ENCODE measurements around the gene CETP. TPM values are rescaled to one million over a fixed set of nuclear protein-coding genes. Genes with fewer than 3 reads are reported as not detected.

The CETP gene, protein sequence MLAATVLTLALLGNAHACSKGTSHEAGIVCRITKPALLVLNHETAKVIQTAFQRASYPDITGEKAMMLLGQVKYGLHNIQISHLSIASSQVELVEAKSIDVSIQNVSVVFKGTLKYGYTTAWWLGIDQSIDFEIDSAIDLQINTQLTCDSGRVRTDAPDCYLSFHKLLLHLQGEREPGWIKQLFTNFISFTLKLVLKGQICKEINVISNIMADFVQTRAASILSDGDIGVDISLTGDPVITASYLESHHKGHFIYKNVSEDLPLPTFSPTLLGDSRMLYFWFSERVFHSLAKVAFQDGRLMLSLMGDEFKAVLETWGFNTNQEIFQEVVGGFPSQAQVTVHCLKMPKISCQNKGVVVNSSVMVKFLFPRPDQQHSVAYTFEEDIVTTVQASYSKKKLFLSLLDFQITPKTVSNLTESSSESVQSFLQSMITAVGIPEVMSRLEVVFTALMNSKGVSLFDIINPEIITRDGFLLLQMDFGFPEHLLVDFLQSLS
- polyA plus RNA-seq (2013, experiment 1 of 2; ENCODE audit: insufficient read length) = 0.21 TPM
- polyA plus RNA-seq (2013, experiment 2 of 2; ENCODE audit: insufficient read length) = 0.12 TPM

DNA sequence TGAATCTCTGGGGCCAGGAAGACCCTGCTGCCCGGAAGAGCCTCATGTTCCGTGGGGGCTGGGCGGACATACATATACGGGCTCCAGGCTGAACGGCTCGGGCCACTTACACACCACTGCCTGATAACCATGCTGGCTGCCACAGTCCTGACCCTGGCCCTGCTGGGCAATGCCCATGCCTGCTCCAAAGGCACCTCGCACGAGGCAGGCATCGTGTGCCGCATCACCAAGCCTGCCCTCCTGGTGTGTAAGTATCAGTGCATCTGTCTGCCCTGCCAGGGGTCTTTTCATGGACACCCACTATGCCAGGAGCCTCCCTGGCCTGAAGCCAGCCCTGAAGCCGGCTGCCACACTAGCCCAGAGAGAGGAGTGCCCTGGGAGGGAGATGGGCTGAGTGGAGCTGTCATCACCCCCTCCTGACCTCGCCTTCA is at the start of gene CETP:
TSS of gene CETP (plus strand) at position 100 of the 431 bp plus-strand sequence. CDS start at position 130, 30 bp downstream.
- no peak for DNase-seq

DNA sequence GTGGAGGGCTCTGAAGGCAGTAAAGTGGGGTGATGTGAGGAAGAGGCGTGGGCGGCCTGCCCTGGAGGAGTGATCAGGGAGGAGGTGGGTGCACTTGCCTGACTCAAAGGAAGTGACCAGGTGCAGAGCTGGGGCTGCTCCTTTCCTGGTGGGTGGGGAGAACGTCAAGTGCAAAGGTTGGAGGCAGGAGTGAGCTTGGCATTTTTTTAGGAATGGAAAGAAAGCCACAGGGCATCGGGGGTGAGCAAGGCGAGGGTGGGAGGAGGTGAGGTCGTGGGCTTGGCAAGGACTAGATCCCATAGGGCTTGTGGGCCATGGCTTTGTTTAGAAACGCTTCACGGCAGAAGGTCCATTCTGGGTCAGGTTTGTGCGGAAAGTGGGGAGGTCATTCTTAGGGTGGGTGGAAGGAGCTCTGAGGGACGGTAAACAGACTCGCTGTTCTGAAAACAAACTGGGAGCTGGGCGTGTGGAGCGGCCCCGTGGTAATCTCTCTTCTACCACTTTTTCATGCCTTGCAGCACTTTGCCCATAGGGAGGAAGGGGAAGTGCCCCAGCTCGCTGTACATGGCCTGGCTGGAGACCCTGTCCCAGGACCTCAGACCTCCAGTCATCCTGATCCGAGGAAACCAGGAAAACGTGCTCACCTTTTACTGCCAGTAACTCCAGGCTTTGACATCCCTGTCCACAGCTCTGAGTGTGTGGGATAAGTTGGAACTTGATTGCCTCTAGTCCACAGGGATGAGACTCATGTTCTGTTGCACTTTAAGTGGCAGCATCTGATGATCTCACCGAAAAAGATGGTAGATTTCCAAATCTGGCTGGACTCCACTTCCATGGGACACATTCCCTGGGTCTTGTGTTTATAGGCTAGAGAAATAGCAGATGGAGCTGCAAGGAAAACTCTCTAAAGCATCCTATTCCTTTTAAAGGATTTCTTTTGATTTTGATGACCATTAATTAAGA is 48.7 kb upstream of the CETP start:
- DNase-seq = peak; percentile 64

DNA sequence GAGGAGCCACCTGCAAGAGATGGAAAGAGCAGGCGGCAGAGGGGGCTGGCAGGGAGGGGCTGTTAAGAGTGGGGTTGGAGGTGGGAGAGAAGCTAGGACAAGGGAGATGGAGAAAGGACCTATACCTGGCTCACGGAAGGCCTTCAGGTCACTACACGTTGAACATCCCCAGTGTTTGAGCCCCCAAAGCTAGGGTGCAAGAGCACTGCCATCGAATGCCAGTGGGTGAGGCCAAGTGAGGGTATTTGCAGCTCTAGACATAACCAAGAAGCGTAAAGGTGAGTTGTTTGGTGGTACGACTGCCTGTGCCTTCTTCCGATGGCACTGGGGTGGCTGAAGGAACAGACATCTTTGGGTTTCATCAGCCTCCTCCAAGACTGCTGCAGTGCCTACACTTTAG is 46.9 kb upstream of the CETP start:
- DNase-seq = no peak

DNA sequence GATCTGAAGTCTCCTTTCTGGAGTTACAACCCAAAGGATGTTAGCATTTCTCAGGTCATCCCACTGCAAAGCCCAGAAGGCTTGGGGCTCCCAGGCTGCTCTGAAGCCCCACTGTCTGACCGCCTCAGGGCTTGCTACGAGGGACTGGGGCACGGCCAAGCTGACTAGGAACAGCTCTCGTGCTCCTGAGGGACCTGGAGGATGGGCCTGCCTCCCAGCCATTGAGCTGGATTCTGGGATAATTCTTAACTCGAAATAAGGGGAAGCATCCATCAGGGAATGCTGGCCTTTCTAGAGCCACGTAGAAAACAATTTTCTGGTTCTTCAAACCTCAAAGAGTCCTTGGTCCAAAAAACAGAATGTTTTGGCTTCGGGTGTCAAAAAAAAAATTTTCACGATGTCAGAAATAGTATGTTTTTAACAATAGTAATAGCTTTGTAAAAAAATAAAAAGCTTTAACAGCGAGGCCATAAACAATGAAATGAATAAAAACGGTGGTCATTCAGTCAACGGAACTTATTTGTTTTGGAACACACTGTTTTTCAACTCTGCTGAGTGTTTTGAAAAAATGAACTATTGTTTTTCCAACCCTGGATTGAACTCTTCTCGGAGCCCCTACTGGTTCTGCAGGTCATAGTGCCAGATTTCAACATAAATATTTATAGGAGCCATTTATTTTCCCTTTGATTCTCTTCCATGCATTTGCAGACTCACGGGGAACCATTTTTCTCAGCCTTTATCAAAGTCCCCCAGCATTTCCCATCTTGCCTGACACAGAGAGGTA is 46.2 kb upstream of the CETP start:
- DNase-seq = no peak

DNA sequence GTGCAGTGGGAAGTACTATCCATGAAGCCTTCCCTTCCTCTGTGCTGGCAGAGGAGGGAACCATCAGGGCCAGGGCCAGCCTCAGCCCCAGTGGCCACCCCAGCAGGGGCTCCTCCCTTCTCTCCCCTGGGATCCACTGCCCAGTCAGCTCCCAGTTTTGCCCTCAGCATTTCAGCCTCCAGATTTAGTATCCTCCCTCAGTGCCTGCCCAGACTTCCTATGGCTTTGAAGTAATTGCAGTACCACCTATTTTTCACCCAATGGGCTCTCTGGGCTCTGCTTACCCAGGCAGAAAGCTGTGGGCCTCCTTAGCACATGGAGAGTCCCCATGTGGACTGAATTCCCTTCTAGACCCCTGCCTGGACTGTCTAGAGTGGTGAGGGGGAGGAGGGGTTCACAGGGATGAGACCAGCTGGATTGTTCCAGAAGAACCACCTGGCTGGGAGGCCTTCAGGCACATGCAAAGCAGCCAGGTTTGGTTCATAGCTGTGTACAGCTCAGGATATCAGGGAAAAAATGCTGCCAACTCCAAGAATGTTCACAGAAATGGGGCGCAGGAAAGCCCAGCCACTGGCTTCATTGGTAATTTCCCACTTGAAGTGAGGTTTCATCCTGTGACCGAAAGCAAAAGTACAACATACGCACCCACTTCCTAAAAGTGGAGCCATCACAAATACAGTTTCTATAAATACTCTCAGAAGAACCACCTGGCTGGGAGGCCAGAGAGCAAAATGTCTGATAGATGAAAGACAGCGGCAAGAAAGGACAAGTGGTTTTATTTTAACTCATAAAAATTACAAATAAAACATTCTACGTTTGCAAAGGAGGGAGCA is 45.0 kb upstream of the CETP start:
- no peak for DNase-seq

DNA sequence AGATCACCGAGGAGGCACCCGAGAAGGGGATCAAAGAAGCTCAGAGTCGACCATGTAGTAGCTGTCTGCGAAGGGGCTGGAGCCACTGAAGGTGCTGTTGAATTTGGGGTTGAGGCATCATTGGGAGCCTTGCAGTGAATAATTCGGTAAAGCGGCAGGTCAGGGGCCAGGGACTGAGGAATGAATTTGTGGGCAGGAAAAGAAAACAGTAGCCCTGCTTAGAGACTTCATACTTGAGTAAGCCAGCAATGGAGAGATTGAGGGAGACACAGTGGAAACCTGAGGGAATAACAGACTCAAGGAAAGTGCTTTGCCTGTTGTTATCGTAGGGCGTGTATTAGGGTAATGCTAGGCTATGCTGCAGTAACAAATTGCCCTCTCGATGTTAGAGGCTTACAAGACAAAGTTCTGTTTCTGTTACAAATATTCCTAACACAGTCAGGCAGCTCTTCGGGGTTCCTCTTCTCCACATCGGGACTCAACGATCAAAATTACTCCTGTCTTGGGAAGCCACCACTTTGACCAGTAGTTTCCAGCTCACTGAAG is 43.2 kb upstream of the CETP start:
- DNase-seq = no peak

DNA sequence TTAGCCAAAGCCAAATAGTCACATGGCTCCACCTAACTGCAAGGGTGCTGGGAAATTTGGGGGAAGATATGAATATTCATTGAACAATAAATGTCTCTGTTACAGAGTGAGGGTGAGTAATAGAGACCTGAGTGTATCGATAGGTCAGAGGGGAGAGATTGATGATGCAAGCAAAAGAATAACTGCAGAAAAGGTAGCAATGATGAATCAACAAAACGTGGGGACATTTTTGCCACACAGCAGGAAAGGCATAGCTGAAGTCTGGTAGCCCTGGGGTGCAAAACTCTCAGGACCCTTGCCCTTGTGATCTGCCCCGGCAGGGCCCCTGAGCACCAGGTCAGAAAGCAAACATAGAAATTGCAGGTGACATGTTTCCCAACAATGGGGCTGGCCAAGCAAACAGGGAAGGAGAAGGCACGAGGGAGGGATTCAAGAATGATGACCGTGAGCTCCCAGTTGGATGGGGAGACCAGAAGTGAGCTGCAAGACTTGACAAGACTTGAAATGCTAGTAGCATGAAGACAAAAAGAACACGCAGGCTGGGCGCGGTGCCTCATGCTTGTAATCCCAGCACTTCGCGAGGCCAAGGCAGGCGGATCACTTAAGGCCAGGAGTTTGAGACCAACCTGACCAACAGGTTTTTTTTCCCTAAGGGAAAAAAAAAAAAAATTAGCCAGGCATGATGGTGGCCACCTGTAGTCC is 42.5 kb upstream of the CETP start:
- DNase-seq = no peak

DNA sequence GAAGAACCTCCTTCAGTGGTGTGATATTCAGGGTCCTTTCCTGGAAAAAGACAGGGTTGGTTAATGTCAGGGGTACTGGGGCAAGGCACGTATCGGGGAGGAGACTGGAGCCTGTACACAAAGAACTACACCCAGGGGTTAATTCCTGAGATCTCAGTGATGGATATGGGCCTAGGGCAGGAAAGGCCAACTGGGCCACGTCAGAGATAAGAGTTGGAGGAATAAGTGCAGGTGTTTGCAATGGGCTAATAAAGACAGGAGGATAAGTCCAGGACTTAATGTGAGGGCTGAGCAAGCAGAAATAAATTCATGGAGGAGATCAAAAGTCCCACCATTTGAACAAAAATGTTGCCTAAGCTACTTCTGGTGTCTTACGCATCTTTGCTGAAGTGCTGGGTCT is 40.2 kb upstream of the CETP start:
- DNase-seq = no peak

DNA sequence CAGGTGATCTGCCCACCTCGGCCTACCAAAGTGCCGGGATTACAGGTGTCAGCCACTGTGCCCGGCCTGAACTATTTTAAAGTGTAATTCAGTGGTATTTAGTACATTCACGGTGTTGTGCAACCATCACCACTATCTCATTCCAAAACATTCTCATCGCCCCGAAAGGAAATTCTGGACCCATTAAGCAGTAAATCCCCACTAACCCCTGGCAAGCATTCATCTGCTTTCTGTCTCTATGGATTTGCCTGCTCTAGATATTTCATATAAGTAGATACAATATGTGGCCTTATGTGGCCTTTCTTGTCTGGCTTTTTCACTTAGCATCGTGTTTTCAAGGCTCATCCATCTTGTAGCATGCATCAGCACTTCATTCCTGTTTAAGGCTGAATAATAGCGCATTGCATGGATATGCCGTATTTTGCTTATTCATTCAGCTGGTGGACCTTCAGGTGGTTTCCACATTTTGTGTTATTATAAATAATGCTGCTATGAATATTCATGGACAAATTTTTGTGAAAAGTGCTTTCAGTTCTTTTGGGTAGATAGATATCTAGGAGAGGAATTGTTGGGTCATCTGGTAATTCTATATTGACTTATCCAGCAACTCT is 38.2 kb upstream of the CETP start:
- DNase-seq = peak; percentile 60

DNA sequence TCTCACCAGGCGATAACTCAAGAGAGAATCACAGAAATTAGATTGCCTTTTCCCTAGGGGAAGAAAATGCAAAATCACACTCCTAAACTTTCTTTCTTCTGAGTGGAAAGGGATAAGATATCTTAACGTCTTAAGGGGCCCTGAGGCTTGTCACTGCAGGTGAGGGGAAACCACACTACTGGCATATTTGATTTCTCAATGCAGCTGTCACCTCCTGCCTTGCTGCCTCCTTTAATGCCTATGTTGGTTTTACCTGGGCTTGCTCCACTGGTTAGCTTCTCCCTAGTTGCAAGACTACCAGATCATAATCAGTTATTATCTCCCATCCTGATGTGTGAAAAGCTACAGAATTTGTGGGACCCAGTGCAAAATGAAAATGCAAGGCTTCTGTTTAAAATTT is 34.3 kb upstream of the CETP start:
- DNase-seq = no peak

DNA sequence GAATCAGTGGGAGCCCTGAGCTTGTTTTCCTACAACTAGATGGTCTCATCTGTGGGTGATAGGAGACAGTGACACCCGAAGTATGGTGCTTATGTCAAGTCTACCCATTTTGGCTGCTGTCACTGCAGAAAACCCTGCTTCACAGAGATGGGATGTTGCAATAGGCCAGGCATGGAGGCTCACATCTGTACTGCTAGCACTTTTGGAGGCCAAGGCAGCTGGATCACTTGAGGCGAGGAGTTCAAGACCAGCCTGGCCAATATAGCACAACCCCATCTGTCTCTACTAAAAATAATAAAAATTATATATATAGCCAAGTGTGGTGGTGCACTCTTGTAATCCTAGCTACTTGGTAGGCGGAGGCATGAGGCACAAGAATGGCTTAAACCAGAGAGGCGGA is 32.1 kb upstream of the CETP start:
- no peak for DNase-seq

DNA sequence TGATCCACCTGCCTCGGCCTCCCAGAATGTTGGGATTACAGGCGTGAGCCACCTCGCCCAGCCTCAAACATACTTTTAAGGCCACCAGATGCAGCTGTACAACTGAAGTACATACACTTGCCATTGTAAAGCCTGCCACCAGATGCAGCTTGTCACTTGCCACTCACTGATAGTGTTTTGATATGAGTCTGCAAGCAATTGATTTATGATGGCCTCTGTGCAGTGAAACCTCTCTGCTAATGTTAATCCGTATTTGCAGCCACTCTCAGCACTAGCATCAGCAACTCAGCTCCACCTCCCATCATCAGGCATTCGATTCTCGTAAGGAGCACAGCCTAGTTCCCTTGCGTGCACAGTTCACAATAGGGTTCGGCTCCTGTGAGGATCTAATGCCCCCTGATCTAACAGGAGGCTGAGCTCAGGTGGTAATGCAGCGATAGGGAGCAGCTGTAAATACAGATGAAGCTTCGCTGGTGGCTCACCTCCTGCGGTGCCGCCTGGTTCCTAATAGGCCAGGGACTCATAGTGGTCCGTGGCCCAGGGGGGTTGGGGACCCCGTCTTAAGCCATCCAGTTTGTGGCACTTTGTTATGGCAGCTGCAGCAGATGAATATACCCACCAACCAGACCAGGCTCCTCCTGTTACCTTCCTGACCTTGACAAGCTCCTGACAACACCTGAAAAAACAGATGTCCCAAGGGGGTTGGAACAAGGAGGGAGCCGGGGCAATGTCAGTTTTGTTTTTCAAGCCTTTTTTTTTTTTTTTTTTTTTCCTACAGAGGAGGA is 31.1 kb upstream of the CETP start:
- no peak for DNase-seq

DNA sequence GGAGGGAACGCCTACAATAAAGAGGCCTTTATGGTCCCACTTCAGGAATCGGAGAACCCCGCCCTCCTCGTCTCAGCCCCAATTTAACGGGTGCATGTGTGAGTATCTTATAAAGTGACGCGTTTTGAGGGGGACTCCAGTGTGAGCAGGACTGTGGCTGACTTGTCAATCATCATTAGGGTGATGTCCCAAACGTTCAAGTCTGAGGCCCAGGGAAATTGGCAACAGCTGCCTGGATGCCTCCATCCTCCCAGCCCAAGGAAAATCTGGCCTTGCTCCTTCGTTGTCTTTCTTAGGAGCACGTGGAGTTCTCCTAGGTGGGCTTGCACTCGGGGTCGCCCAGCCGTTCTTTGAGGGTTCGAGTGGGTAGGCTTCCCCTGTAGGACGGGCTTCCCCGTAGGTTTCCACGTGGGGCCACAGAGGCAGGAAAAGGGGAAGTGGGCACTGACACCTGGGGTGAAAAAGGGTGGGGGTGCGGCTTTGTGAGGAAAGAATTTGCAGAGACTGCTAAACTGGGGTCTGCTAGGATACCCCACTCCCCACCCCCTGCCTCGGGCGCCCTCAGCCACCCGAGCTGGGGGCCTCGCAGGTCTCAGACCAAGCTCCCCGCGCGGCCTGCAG is 30.4 kb upstream of the CETP start:
- no peak for DNase-seq

DNA sequence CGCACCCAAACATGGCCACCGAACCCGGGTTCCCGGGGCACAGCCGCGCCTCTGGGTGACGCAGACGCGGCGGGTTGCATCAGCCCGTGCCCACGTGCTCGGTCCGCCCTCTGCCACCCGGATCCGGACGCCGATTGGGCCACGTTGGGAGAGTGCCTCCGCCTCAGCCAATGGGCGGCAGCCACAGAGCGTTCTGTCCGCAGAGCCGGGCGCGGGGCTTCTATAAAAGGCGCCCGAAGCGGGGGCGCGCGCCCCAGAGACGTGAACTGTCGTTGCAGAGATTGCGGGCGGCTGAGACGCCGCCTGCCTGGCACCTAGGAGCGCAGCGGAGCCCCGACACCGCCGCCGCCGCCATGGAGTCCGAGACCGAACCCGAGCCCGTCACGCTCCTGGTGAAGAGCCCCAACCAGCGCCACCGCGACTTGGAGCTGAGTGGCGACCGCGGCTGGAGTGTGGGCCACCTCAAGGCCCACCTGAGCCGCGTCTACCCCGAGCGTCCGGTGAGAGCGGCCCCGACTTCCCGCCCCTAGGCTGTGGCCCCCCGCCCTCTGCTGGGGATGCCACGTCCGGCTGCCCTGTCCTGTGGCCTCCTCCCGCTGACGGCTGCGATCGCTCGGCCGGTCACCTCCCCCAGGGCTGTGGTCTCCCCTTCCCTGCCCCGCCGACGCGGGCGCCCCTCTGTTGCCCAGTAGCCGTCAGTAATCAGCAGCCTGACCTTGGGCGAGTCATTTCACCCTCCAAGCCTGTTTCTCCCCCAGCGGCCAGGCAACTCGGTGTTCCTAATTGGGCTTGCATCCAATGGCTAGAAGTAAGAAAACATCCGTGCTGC is 29.6 kb upstream of the CETP start, which contains the start of gene HERPUD1:
TSS of gene HERPUD1 (plus strand) at position 251 of the 829 bp plus-strand sequence. CDS start at position 354, 103 bp downstream.
- peak; percentile 99 for DNase-seq

DNA sequence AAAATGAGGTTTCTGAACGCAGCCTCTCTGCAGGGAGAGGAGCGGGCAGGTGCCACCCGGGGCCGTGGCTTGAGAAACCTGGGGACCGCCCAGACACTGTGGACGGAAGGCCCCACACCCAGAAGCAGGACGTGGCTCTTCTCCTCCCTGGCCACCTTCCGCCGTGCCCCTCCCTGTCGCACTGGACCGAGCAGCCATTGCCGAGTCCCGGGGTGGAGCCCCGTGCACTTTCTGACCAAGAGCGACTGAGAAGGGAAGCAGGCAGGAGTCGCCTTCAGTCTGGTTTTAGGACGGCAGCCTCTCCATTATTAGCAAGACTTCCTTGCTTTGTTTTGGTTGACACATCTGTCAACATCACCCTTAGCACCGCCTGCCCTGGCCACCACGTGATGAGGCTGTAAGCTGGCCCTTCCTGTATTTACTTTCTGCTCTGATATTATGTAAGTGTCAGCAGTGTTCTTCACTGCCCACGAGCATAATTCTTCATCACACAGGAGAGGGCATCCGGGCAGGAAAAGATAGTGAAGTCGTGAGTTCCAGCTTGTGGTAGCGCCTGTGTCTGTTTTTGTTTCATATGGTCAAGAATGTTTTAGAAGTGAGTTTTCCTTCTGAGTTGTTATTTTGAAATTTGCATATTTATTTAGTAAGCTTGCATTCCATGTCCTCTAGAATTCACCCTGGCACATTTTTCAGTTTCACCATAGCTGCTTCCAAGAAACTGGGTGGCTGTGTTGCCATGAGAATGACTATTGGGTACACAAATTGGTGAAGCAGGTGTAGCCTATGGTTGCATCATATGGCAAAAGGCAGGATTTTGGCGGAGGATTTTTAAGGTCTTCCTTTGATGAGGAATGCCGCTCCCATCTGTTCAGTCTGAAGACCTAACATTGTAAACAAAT is 28.8 kb upstream of the CETP start:
- DNase-seq = peak; percentile 52

DNA sequence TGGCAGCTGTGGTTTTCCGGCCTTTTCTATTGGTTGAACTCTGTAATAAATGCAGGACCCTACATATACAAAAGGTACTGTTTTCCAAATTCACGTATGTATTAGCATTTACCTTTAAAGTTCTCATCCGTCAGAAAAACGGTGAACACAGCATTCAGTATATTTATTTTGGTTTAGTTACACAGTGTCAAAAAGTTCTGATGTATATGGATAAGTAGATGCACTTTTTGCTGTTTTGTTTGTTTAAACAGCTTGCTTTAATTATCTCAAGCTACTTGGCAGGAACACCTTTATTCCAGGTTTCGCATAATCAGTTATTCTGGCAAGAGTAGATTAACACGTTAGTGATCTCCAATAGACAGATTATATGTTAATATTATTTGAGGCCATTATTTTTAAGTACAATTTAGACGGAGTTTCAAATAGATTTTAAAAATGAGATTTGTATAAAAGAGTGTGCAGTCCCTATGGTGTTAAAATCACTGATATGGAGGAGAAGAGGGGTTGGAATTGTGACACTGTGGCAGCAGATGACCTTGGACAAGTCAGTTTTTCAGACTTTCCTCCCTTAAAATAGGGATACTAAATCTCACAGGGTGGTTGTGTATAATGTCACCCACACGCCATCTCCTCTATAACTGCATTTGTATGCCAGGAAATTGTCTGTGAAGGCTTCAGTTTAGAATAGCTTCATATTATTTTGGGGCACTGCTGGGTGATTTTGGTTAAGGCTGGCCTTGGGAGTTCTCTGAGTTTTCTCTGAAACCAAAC is 27.7 kb upstream of the CETP start:
- no peak for DNase-seq

Measured in fibroblast of skin of abdomen (primary cell).